ENCODE data around the gene TMEM30B.

GRCh38 chr14:61315313-61315712 is 34.2 kb upstream of the TMEM30B start:
- TF ChIP-seq CTCF (IDR thresholded peaks at IDR 0.05 in 2 of 3, conservative IDR thresholded peaks at IDR 0.05 in 1 of 3; ENCODE audit: control insufficient read depth in 2 of 3, extremely low read depth in 1 of 3, insufficient read depth in 1 of 3, low read depth in 3 of 3, low read length in 3 of 3) = no peak
- TF ChIP-seq MAX (IDR thresholded peaks at IDR 0.05; ENCODE audit: low read depth, low read length) = no peak
- TF ChIP-seq POLR2AphosphoS5 (IDR thresholded peaks at IDR 0.05; ENCODE audit: low read length) = no peak
- TF ChIP-seq PAX5 (IDR thresholded peaks at IDR 0.05; ENCODE audit: borderline replicate concordance, low read depth, low read length) = no peak
- no peak for TF ChIP-seq RCOR1 (conservative IDR thresholded peaks at IDR 0.05; ENCODE audit: low read depth, low read length)
- TF ChIP-seq POLR2A (IDR thresholded peaks at IDR 0.05; ENCODE audit: low read depth, low read length) = no peak
- TF ChIP-seq CEBPZ (IDR thresholded peaks at IDR 0.05; ENCODE audit: low read depth, low read length) = no peak
